NCI-H2107 (cell line): ENCODE data around the gene ASAP2.
"Not testable (repeated sequence)": the region's sequence is repeated elsewhere in the genome, so short reads cannot be mapped to it uniquely, and the experiment has no call there.

Experiments
- DNase-seq: peaks from one replicate; lab custom pipeline; 2025; lab: John Stamatoyannopoulos, UW

The ASAP2 gene

DNA sequence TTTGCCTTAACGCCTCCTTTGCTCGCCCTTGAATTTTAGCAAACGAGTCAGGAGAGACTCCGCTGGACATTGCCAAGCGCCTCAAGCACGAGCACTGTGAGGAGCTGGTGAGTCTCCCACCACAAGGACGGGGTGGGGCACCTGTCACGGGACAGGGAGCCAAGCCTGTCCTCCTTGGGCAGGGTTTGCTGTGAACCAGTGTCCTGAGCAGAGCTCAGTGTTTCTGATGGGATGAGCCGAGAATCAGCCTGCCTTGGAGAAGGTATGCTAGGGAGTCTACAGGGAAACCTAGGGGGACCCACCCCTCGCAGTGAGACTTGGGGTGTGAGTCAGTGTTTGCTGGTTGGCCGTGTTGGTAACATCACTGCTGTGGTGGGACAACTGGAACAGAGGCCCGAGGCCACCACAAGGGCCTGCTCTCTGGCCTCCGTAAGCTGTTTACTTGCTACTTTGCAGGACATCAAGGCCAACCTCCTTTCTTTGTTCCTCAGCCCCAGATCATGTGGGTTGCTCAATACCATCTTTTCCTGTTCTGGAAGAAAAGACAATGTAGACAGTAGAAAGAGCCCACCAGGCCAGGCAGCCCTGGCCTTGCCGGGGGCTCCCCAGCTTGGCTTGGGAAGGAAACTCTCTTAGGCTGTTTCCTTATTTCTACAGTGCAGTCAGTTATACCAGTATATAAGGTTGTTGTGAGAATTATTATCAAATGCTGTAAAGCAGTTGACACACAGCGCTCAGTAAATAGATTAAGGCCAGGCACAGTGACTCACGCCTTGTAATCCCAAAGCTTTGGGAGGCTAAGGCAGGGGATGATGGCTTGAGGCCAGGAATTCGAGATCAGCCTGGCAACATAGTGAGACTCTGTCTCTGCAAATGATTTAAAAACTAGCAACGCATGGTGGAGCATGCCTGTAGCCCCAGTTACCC, 174.4 kb downstream of the ASAP2 start:
- no peak for DNase-seq

DNA sequence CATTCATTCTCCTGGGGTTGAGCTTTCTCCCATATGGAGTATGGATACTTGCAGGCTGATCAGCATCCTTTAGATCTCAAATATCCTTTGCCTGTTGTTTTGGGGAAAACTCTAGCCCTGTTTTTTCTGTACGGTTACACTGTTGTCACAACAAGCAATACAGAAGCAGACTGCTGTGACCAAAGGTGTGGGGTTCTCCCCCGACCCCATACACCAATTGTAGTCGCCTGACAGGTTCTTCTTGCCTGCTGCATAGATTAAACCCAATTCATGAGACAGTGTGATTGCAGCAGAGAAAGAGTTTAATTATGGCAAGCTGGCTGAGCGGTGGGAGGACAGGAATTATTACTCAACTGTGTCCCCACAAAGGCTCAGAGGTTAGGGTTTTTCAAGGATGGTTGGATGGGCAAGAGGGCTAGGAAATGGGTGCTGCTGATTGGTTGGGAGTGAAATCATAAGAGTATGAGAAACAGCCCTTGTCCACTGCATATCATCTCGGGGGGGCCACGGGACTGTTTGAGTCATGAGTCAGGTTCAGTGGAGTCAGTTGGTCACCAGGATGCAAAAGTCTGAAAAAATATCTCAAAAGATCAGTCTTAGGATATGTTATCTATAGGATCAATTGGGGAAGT, 176.1 kb downstream of the ASAP2 start:
- DNase-seq: no peak

DNA sequence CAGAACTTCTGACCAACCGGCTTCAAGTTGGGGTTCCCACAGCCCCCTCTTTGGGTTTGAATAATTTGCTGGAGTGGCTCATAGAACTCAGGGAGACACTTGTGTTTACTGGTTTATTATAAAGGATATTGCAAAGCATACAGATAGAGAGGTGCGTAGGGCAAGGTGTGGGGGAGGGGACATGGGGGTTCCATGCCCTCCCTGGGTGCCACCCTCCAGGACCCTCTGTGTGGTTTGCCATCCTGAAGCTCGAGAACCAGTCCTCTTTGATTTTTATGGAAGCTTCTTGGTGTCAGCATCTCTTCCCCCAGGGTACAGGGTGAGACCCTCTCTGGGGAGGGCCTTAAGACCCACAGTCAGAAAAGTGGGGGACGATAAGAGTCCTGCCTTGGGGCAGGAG, 177.9 kb downstream of the ASAP2 start:
- no peak for DNase-seq

DNA sequence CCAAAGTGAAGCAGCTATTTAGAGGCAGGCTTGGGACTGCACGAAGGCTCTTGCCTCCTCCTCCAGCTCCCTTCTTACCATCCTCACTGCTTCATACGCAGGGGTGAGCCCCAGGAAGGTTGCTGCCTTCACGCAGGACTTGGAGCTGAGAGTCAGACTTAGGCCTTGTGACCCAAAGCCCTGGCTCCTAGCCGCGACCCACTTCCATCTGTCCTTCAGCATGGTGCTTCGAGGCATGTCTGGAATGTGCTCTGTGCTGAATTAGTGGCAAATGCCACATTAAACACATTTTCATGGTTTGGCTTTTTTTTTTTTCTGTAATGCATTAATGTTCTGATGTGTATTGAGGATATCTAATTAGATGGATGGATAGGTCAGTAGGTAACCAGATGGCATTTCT, 179.2 kb downstream of the ASAP2 start:
- DNase-seq: no peak

DNA sequence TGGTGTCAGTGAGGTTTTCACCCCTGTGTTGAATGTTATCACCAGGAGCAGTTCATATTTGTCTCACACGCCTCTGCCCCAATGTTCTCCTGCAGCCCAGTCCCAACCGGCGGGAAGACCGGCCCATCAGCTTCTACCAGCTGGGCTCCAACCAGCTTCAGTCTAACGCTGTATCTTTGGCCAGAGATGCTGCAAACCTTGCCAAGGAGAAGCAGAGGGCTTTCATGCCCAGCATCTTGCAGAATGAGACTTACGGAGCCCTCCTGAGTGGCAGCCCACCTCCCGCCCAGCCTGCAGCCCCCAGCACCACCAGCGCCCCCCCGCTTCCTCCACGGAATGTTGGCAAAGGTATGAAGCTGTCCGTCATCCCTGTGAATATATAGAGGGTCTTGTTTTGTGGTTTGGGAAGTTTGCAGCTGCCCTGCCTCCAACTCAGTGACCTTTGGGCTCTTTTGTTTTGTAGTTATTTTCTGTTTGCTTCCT, 181.6 kb downstream of the ASAP2 start:
- no peak for DNase-seq

DNA sequence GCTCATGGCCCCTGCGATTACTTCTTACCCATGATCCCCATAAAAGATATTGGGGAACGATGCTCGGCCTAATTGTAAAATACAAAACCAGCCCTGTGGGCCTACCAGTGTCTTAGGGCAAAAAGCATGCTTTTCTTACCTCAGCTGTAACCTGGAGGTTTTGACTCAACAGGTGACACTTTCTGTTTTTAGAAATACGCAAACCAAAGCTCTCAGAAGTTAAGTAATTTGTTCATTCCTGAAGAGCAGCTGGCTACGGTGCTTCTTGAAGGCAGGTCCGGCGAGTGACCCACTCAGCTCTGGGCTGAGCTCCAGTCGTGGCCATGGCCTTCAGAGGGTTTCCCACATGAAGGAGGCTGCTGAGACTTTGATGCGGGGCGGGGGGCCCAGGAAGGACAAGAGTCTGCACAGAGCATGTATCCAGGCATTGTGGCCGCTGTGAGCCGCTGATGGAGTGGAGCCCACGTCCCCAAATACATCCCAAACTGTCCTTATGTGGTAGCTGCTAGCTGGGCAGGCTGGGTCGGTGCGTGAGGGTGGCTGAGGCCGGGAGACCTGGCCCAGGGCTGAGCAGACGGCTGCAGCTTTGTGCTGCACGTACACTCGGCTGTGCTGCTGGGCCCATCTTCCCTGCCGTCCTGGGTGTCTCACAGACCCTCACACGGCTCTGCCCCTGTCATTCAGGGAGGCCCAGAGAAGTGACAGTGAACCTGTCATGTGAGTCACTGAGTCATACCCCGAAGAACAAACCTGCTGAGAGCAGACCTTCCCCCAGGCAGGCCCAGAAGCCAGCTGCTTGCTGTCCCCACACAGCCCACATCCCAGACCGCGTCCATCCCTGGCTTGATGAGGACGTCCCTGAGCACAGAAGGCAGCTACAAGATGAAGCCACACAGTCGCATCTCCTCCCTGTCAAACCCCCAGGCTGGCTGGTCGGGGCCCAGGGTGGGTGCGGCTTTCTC, 182.6 kb downstream of the ASAP2 start:
- DNase-seq: no peak

DNA sequence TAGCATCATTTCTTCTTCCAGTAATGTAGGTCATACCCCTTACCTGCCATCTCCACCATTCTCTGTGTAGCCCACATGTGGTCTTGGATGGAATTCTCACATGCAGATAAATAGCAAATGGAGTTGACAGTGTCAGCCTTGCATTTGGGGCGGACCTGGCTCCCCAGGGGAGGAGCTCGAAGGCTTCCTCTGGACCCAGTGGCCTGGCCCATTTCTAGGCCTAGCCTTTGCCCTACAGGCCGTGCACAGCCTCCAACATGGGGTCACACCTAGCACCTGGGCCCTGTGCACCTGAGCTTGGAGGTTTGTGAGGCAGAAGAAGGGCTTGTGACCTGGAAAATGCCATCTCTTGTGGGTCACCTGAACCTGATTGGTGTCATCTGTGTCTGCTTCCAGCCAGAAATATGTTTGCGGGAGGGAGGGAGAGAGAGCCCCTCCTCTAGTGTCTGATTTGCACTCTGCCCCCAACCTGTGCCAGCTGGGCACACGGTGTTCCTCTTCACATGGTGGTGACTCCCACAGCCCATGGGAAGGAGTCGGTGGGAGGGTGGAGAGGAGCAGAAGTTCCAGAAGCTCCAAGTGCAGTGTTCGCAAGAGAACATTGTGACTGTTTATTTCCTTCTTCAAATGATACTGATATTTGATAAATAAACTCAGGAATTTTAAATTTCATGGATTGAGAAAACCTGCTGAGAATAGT, 183.7 kb downstream of the ASAP2 start:
- DNase-seq: no peak

DNA sequence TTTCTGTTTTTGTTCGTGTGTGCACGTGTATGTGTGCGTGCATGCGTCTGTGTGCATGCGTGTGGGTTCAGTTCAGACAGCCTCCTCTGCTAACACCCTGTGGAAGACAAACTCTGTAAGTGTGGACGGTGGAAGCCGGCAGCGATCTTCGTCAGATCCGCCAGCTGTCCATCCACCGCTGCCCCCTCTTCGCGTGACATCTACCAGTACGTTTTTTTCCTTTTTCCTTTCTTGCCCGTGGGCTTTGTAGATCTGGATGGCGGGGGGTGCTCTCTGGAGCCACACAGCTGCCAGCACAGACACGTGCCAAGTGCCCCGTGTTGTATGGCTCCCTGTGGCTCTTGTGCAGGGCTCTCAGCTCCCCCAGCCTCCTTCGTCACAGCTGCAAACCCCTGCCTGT, 184.4 kb downstream of the ASAP2 start:
- DNase-seq: no peak

DNA sequence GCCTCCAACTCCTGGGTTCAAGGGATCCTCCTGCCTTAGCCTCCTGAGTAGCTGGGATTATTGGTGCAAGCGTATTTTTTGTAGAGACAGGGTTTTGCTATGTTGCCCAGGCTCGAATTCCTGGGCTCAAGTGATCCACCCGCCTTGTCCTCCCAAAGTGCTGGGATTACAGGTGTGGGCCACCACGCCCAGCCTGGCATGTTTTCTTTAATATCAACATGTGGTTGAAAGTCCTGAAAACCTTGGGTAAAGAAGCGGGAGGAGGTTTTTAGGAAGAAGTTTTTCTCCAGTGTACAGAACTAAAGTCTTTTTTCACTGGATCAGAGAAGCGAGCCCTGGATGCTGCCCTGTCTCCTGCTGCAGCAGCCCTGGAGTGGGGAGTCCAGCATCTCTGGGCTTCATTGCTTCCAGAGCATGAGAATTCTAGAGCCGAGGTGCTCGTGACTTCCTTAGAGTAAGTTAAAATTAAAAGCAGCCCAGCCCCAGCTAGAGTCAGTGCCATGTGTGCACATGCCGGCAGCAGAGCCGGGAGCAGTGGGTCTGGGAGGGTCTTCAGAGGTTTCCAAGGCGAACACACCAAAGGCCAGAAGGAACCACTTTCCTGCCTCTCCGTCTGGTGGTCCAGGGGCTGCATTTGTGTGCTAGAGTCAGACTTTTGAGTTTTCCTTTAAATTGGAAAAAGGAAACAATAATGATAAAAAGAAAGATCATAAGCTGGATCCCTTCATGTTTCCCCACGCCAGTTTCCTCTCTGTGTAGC, 185.5 kb downstream of the ASAP2 start:
- no peak for DNase-seq

DNA sequence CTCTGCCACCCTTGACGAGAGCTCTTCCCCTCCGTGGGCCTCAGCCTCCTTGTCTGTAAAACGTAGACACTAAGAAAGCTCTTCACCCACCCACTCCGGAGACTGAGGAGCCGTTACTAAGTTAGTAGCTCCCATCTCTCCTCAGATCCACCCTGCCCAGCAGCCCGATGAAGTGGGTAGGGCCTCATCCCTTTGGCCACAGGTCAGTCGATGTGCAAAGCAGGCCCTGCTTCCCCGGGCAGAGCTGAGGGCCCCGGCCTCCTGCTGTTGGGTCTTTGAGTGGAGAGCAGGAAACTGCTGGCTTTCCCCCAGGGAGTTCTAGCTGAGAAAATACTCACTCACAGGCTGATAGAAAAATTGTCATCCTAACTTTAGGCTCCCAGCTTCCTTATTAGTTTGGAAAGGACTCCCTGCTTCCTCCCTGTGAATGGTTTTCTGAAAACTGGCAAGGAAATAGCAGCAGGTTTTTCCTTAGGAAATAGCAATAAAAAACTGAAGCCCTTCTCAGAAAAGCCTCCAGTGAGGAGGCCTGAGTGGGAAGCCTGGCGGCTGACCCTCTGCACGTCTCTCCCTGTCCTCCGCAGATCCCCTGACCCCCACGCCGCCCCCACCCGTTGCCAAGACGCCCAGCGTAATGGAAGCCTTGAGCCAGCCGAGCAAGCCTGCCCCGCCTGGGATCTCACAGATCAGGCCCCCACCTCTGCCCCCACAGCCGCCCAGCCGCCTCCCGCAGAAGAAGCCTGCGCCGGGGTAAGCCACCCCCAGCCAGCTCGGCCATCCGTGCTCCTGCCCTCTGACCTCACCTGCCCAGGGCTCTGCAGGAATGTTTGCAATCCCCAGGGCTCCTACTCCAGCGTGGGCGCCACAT, 186.5 kb downstream of the ASAP2 start:
- no peak for DNase-seq

DNA sequence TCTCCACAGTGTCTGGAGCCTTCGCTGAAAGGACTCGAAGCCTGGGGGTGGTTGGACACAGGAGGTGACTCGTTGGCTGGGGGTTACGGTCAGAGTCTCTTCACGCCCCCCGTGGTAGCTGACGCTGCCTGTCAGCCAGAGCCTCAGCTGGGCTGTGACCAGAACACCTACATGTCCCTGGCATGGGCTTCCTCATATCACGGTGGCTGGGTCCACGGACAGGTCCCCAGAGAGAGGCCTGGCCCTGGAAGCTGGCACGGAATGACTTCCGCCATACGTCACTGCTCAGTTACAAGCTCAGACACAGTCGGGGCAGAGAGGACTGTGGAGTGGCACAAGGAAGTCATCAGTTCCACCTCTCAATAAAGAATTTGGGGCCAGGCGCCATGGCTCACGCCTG, 188.2 kb downstream of the ASAP2 start:
- DNase-seq: no peak

DNA sequence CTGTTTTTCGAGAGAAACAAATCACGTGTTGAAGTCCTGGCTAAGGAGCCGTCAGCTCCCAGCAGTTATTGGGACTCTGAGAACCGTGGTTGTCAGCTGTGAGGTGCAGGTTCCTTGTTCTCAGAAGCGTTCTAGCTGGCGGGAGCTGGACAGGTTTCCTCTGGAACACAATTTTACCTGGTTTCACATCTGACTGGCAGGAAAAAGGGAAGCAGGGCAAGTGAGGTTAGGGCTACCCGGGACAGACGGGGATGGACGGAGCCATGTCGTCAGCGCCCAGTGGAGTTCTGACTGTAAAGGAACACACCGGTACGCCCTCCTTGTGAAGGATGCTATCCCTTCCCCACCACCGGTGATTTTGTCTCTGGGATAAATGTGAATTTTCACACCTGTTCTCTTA, 190.6 kb downstream of the ASAP2 start:
- no peak for DNase-seq

DNA sequence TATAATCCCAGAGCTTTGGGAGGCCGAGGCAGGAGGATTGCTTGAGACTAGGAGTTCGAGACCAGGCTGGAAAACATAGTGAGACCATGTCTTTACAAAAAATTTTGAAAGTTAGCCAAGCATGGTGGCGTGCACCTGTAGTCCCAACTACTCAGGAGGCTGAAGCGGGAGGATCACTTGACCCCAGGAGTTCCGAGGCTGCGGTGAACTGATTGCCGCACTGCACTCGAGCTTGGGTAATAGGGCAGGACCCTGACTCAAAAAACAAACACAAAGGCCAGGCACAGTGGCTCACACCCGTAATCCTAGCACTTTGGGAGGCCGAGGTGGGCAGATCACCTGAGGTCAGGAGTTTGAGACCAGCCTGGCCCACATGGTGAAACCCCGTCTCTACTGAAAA, 191.6 kb downstream of the ASAP2 start:
- not testable (repeated sequence) for DNase-seq

DNA sequence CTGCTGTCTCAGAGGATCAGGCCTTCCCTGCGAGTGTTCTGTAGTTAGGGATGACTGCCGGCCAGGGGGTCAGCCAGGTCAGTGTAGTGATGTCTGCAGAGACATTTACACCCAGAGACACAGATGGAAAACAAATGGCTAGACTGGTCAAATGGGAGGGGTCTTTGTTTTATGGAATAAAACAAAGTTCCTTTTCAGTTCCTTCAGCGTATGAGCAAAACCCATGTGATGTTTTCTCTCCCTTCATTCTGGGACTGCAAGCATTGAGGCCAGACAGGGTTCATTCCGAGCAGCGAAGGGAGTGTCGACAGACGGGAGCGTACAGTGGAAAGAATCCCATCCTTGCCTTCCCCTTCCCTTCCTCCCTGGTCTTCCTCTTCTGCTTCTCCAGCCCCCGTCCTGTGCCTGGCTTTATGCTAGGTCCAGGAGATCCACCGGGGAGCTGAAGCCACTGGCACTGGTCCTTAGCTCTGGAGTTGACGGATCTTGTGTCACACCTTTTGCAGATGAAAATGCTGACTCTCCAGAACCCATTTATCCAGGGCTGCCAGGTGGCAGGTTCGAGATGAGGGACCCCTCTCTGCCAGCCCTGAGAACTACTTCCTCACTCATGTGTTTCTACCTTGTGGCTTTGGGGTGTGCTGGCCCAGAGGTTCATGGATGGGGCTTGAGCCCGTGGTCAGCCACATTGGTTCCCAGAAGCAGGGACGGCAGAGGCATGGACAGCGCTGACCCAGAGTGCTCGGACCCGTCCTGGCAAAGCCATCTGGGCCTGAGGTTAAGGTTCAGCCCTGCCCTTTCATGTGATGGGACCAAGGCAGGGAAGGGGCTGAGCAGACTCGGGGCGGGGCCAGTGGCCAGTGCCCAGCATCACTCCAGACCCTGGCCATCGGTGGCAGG, 192.5 kb downstream of the ASAP2 start:
- DNase-seq: no peak

DNA sequence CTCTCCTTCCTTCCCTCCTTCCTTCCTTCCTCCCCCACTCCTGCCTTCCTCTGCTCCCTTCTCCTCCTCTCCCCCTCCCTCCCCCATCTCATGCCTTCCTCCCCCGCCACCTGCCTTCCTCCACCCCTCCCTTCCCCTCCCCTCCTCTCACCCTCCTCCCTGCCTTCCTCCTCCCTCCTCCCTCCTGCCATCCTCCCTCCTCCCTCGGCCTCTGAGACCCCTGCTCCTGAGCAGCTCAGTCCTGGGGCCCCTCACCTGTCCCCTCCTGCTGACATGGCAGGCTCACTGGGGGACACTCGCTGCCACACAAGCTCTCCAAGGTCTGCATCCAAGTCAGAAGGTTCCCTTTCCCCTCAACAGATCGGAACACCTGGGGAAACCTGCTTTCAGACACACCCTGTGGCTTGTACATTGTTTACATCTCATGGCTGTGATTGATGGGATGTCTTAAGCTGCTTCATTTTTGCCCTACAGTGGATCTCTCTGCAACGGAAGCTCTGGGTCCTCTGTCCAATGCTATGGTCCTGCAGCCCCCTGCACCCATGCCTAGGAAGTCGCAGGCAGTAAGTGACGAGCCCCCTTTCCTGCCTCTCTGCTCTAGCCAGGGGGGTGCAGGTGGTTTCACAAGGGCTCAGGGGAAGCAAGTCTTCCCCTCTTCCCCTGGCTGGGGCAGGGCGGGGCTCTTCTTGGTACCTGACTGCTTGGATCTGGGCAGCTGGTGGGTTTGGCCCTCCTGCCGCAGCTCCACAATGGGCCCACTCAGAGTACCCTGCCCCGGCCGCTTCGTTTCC, 193.9 kb downstream of the ASAP2 start:
- DNase-seq: no peak

DNA sequence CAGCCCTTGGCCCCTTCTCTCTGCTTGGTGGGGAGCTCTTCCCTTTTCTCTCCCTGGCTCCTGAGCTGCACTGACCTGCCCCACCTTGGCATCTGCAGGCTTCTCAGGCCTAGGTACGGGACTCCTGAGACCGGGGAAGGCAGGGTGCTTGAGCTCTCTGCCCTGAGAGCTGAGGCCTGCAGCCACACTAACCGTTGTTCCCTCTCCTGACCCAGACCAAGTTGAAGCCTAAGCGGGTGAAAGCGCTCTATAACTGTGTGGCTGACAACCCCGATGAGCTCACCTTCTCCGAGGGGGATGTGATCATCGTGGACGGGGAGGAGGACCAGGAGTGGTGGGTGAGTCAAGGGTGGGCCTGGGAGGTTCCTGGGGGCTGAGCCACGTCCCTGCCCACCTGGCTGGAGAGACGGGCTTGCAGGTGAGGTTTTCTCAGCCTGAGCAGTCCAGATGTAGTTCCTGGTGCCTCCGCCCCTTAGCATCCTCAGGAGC, 194.5 kb downstream of the ASAP2 start:
- DNase-seq: no peak

DNA sequence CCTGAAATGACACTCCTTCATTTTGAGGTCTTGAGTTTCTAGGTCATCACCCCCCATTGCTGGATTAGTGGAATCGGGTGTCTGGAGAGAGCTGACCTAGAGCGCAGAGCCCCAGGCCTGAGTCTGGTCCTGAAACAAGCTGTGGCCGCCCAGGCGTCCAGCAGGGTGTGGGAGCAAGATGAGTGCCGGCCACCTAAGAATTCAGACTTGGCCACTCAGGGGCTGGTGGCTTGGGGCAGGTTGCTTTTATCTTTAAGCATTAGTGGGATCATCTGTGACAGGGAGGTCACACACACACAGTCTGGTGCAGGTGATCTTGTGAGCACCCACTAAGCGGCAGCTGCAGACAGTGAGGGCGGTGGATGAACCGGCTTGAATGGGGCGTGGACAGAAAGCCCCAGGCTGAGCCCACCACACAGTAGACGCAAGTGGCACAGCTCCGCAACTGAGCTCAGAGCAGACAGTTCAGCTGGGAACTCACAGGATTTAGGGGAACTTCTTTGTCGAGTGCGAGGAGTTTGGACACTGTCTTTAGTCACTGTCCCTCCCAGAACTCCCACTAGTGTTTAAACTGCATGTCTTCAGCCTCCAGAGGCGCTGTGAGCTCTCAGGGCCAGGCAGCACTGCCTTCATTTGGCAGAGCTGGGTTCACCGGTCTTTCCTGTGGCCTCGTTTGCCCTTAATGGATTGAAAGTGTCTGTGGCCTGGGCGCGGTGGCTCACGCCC, 195.2 kb downstream of the ASAP2 start:
- DNase-seq: no peak
